GM13976 (cell line): ENCODE data around the gene NXPH4.

Experiments
- DNase-seq: peaks from one replicate; pipeline ENCODE4 v3.0.0; 2012; ENCODE audit warnings: low spot score
- CTCF ChIP-seq: IDR thresholded peaks from 2 replicates; pipeline ENCODE4 v1.5.1; 2012; ENCODE audit warnings: borderline replicate concordance, mild to moderate bottlenecking; ENCODE audit not compliant: insufficient read depth; ENCODE audit errors: extremely low read depth, missing control alignments, control extremely low read depth
- in situ Hi-C: fragments of 300-500 bp; cut with MboI; formaldehyde crosslinking; loops from one replicate; pipeline ENCODE4 v1.12.0; 2022; ENCODE audit warnings: low sequenced_read_pairs, mixed read lengths, inconsistent platforms; ENCODE audit not compliant: unreplicated experiment

Gene NXPH4

GRCh38 chr12:57201219-57201618 lies 15.4 kb upstream of the NXPH4 start:
- no peak for DNase-seq
- no peak for TF ChIP-seq CTCF
- in situ Hi-C loops, result no loop called here

GRCh38 chr12:57201631-57202030 lies 15.0 kb upstream of the NXPH4 start:
- in situ Hi-C loops, result no loop called here
- no peak for DNase-seq
- TF ChIP-seq CTCF, result no peak

- DNase-seq, result no peak
- no peak for TF ChIP-seq CTCF
- in situ Hi-C loops, result no loop called here
These were observed 14.3 kb upstream of the NXPH4 start for GRCh38 chr12:57202321-57202720.

- no peak for TF ChIP-seq CTCF
- in situ Hi-C loops, result no loop called here
- no peak for DNase-seq
These were observed 13.4 kb upstream of the NXPH4 start for GRCh38 chr12:57203201-57203600.

- in situ Hi-C loops, result no loop called here
- TF ChIP-seq CTCF, result no peak
- no peak for DNase-seq
These were observed 12.8 kb upstream of the NXPH4 start for GRCh38 chr12:57203791-57204190.

- in situ Hi-C loops, result no loop called here
- DNase-seq, result no peak
- TF ChIP-seq CTCF, result no peak
These were observed 12.1 kb upstream of the NXPH4 start for GRCh38 chr12:57204454-57204853.

- no peak for TF ChIP-seq CTCF
- DNase-seq, result no peak
- in situ Hi-C loops, result no loop called here
These were observed 11.4 kb upstream of the NXPH4 start for GRCh38 chr12:57205186-57205585.
